ENCODE measurements around the gene HCRTR1. TPM values are rescaled to one million over a fixed set of nuclear protein-coding genes. Genes with fewer than 3 reads are reported as not detected.

The HCRTR1 gene
- total and polyA plus RNA-seq, 4 experiments from 2014 or later: not detected

DNA sequence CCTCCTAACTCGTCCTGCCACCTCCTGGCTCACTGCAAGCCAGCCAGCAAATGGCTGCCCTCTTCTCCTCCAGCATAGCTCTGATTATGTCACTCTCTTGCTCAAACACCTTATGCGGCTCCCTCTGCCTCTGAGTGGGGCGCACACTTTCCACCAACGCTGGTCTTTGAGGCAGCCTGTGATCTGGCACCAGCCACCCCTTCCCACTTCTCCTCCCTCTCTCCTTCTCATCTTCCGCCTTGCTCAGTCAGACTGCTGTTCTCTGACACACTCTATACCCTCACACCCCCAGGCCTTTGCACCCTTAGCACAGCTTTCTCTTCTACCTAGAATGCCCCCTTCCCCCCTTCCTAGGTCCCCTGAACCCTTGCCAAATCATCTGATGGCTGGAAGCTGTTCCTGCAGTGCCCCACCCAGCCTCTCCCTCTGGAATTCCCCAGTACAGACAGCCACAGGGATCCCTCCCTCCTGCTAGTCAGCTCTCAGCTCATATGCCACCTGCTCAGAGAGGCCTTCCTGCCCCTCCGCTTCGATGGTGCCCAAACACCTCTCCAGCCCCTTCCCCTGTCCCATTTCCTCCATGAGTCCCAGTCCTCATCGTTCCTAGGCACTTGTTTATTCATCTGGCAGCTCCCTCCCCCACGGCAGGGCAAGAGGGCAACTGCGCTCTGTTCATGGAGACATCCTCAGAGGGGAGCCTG is 48.9 kb downstream of the HCRTR1 start:
- intact Hi-C loops (cut with micrococcal nuclease): loop anchor here (2.0 kb wide), 1 partner anchor 78 kb away; no protein-coding TSS in a partner anchor

DNA sequence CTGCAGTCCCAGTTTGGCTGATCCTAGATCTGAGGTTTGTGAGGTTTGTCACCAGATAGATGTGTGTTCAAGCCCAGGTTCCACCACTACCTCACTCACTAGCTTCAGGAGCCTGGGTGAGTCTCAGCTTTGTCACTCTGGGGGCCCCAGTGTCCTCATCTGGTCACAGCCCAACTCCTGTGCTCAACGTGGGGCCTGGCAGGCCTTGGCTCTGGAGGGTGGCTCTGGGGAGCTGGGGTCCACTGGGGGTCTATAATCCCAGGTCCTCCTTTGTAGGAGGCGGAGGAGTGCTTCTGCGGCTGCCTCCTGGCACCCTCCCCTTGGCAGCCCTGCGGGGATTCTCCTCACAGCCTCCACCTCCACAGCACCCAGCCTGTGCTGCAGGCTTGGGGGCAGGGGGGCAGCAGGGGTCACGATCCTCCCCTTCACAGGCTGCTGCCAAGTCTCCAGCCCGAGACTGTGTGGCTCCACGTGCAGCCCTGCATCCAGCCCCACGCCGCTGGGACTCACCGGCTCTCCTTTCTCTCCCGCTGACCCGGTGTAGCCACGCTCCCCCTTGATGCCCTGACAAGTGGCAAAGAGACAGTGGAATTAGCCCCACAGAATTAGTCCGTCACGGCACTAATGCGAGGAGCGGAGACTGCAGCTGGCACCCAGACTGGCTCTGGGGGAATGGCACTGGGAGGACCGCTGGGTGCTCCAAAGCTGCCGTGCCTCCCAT is 49.7 kb downstream of the HCRTR1 start:
- Histone ChIP-seq H3K9me3 (ENCODE audit: control insufficient read depth in 1 of 2, low read length in 2 of 2) (no peaks in the 10 kb centered on the region), H3K4me1 (ENCODE audit: insufficient read depth, low read length) (peaks cover 11% of the 10 kb centered on the region), H3K27me3 (ENCODE audit: insufficient read depth, low read length) (peaks cover 5% of the 10 kb centered on the region), H3K4me3 (ENCODE audit: low read length in 2 of 2) (no peak overlapping the region), H3K27ac (ENCODE audit: low read depth, low read length) (no peak overlapping the region), H3K36me3 (ENCODE audit: insufficient read depth, low read length) (no peaks in the 10 kb centered on the region)
- intact Hi-C loops (cut with micrococcal nuclease): loop anchor here (2.0 kb wide), 1 partner anchor 78 kb away; no protein-coding TSS in a partner anchor
- Mint-ChIP-seq H3K27ac (no peak overlapping the region), H3K4me3 (no peak overlapping the region), H3K9me3 (peaks cover 0 to 1% (median 0%) of the 10 kb centered on the region in 8 donors), H3K27me3 (peaks cover 21 to 26% of the 10 kb centered on the region in 2 donors), H3K4me1 (peaks cover 5 to 13% (median 10%) of the 10 kb centered on the region in 4 donors), H3K36me3 (no peaks in the 10 kb centered on the region)
- ChIA-PET CTCF (ENCODE audit: partially characterized antibody) (interaction anchor here (1.4 to 7.5 kb wide), 2 partner anchors 123 to 387 kb away, joined by 3 to 126 read pairs; no protein-coding TSS in a partner anchor), POLR2A (ENCODE audit: partially characterized antibody) (no interaction called here)
- no peak for DNase-seq

More for the DNA sequence above, 48.9 kb downstream of the HCRTR1 start:
- Mint-ChIP-seq H3K4me1 (peaks cover 5 to 13% (median 10%) of the 10 kb centered on the region in 4 donors), H3K27me3 (peaks cover 21 to 24% of the 10 kb centered on the region in 2 donors), H3K27ac (peak overlapping the region in 3 of 7 donors; percentile 12 to 51 (median 35)), H3K4me3 (no peak overlapping the region), H3K9me3 (peaks cover 0 to 1% (median 0%) of the 10 kb centered on the region in 8 donors), H3K36me3 (no peaks in the 10 kb centered on the region)
- Histone ChIP-seq H3K4me1 (ENCODE audit: insufficient read depth, low read length) (peaks cover 11% of the 10 kb centered on the region), H3K27ac (ENCODE audit: low read depth, low read length) (no peak overlapping the region), H3K27me3 (ENCODE audit: insufficient read depth, low read length) (peaks cover 5% of the 10 kb centered on the region), H3K36me3 (ENCODE audit: insufficient read depth, low read length) (no peaks in the 10 kb centered on the region), H3K4me3 (ENCODE audit: low read length in 2 of 2) (no peak overlapping the region), H3K9me3 (ENCODE audit: control insufficient read depth in 1 of 2, low read length in 2 of 2) (no peaks in the 10 kb centered on the region)
- ChIA-PET CTCF (ENCODE audit: partially characterized antibody) (interaction anchor here (1.0 to 7.5 kb wide), 4 partner anchors 15 to 388 kb away, joined by 3 to 126 read pairs (median 4); no protein-coding TSS in a partner anchor), POLR2A (ENCODE audit: partially characterized antibody) (interaction anchor here (1.8 kb wide), 1 partner anchor 122 kb away, joined by 7 read pairs; no protein-coding TSS in a partner anchor)
- DNase-seq: peak in 1 of 5 donors; percentile 28

DNA sequence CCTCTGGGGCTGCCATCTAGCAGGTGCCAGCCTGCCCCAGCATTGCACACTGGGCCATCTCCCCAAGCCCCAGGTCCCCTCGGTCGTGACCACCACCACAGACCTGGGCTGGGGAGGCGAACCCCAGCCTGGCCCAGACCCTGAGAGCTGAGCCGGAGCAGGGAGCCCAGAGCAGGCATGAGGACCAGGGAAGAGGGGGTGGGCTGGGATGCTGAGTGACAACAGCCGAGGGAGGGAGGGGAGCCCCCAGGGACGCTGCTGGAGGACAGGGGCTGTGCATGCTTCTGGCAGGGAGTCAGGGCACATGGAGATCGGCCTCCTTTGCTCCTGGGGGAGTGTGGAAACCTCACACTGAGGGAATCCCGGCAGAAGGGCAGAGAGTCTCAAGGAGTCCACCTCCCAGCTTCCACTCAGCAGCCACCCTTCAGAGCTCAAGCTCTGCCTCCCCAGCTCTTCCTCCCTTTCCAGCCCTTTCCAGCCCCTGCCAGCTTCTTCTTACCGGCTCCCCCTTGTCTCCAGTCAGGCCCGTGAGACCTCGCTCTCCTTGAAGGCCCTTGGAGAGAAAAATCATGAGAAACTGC is 50.9 kb downstream of the HCRTR1 start:
- Histone ChIP-seq H3K4me1 (ENCODE audit: insufficient read depth, low read length) (peaks cover 11% of the 10 kb centered on the region), H3K4me3 (ENCODE audit: low read length in 2 of 2) (no peak overlapping the region), H3K9me3 (ENCODE audit: control insufficient read depth in 1 of 2, low read length in 2 of 2) (no peaks in the 10 kb centered on the region), H3K27me3 (ENCODE audit: insufficient read depth, low read length) (peaks cover 5% of the 10 kb centered on the region), H3K36me3 (ENCODE audit: insufficient read depth, low read length) (no peaks in the 10 kb centered on the region), H3K27ac (ENCODE audit: low read depth, low read length) (no peak overlapping the region)
- Mint-ChIP-seq H3K36me3 (no peaks in the 10 kb centered on the region), H3K4me1 (peaks cover 5 to 13% (median 10%) of the 10 kb centered on the region in 4 donors), H3K27me3 (peaks cover 19 to 24% of the 10 kb centered on the region in 2 donors), H3K9me3 (peaks cover 0 to 1% (median 0%) of the 10 kb centered on the region in 8 donors), H3K4me3 (no peak overlapping the region), H3K27ac (no peak overlapping the region)
- no peak for DNase-seq
- ChIA-PET POLR2A (ENCODE audit: partially characterized antibody) (no interaction called here), CTCF (ENCODE audit: partially characterized antibody) (interaction anchor here (1.7 kb wide), 1 partner anchor 121 kb away, joined by 4 read pairs; no protein-coding TSS in a partner anchor)
- intact Hi-C loops (cut with micrococcal nuclease): no loop called here

DNA sequence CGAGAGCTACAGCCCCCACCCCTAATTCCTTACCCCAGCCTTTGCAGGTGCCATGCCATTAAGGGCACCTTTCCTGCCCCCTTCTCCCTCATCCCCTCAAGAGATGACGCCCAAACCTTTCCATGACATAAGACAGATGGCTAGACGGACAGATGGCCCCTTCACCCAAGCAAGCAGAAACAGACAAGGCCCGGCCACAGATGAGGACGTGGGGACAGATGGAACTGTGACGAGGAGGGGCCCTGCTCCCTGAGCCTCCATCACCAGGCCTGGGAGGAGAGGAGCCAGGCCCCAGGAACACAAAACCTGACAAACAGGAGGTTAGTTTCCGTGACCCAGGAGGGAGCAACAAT is 51.9 kb downstream of the HCRTR1 start:
- DNase-seq: no peak
- Histone ChIP-seq H3K4me1 (ENCODE audit: insufficient read depth, low read length) (peaks cover 11% of the 10 kb centered on the region), H3K27ac (ENCODE audit: low read depth, low read length) (no peak overlapping the region), H3K27me3 (ENCODE audit: insufficient read depth, low read length) (peaks cover 5% of the 10 kb centered on the region), H3K36me3 (ENCODE audit: insufficient read depth, low read length) (no peaks in the 10 kb centered on the region), H3K9me3 (ENCODE audit: control insufficient read depth in 1 of 2, low read length in 2 of 2) (no peaks in the 10 kb centered on the region), H3K4me3 (ENCODE audit: low read length in 2 of 2) (no peak overlapping the region)
- intact Hi-C loops (cut with micrococcal nuclease): no loop called here
- ChIA-PET POLR2A (ENCODE audit: partially characterized antibody) (no interaction called here), CTCF (ENCODE audit: partially characterized antibody) (interaction anchor here (1.7 kb wide), 1 partner anchor 120 kb away, joined by 4 read pairs; no protein-coding TSS in a partner anchor)
- H3K27ac Mint-ChIP-seq: peak overlapping the region in 1 of 7 donors; percentile 30
- H3K4me1 Mint-ChIP-seq: peaks cover 5 to 13% (median 10%) of the 10 kb centered on the region in 4 donors
- peaks cover 17 to 20% of the 10 kb centered on the region in 2 donors for H3K27me3 Mint-ChIP-seq
- peaks cover 0 to 1% (median 0%) of the 10 kb centered on the region in 8 donors for H3K9me3 Mint-ChIP-seq
- H3K4me3 Mint-ChIP-seq: peak overlapping the region in 3 of 8 donors; percentile 22 to 49 (median 41)
- H3K36me3 Mint-ChIP-seq: no peaks in the 10 kb centered on the region

DNA sequence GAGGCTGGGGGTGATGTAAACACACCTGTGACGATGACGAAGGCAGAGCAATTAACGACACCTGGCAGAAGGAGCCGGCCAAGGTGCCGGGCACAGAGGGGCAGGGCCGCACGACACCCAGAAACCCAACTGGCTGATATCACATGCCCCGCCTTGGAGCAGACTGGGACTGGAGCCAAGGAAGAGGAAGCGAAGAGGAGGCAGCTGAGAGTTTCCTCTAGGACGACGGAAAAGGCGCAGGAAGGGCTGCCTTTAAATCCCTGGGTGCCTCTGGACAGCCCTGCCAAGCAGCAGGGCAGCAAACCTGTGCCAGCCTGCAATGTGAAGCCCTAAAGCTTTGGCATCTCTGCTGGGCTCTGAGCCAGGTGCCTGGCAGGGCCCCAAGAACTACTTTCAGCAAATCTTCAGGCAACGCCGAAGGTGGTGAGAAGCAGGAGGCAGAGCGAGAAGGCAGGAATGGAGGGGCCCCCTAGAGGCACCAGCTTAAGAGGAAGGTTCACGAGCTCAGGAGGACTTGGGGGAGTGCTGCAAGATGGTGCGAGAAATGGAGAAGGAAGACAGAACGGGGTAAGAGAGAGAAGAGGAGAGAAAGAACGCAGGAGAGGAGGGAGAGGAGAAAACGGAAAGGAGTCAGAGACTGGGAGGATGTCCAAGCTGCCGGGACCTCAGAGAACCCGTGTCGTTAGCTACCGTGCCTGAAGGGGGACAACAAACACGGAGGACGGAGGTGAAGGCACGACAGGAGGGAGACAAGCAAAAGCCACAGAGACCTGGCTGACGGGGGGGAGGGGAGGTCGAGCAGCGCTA is 52.5 kb downstream of the HCRTR1 start:
- intact Hi-C loops (cut with micrococcal nuclease): no loop called here
- no peak overlapping the region for H3K4me3 ChIP-seq (ENCODE audit: low read length in 2 of 2)
- H3K27me3 Mint-ChIP-seq: peaks cover 17 to 20% of the 10 kb centered on the region in 2 donors

DNA sequence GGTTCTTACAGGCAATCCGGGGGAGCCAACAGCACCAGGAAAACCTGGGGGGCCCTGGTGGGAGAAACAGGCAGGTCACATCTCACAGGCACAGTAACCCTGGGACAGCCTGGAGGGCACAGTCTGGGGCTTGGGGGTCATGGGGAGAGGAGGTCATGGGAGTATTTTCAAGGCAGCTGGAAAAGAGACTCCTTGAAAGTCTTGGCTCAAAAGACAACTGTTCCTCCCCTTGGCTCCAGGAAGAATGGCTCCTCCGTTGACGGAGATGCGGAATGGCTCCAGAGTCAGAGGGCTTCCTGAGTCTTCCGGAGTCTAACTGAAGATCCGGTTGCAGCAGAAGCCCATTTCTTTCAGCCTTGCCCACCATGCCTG is 53.1 kb downstream of the HCRTR1 start:
- peak overlapping the region in 4 of 8 donors; percentile 56 to 75 (median 68) for H3K4me3 Mint-ChIP-seq
- no peak overlapping the region for H3K4me3 ChIP-seq (ENCODE audit: low read length in 2 of 2)
- no peak for DNase-seq
- peaks cover 5 to 13% (median 10%) of the 10 kb centered on the region in 4 donors for H3K4me1 Mint-ChIP-seq
- no peaks in the 10 kb centered on the region for H3K9me3 ChIP-seq (ENCODE audit: control insufficient read depth in 1 of 2, low read length in 2 of 2)
- H3K27me3 ChIP-seq (ENCODE audit: insufficient read depth, low read length): peaks cover 5% of the 10 kb centered on the region
- ChIA-PET POLR2A (ENCODE audit: partially characterized antibody) (no interaction called here), CTCF (ENCODE audit: partially characterized antibody) (interaction anchor here (1.2 kb wide), 1 partner anchor 9 kb away, joined by 3 read pairs; no protein-coding TSS in a partner anchor)
- H3K4me1 ChIP-seq (ENCODE audit: insufficient read depth, low read length): peaks cover 11% of the 10 kb centered on the region
- no peaks in the 10 kb centered on the region for H3K36me3 Mint-ChIP-seq
- peaks cover 17 to 20% of the 10 kb centered on the region in 2 donors for H3K27me3 Mint-ChIP-seq
- no peaks in the 10 kb centered on the region for H3K36me3 ChIP-seq (ENCODE audit: insufficient read depth, low read length)
- no peak overlapping the region for H3K27ac Mint-ChIP-seq
- H3K9me3 Mint-ChIP-seq: peaks cover 0 to 1% (median 0%) of the 10 kb centered on the region in 8 donors
- H3K27ac ChIP-seq (ENCODE audit: low read depth, low read length): no peak overlapping the region
- intact Hi-C loops (cut with micrococcal nuclease): no loop called here

More for the DNA sequence above, 52.5 kb downstream of the HCRTR1 start:
- peaks cover 11% of the 10 kb centered on the region for H3K4me1 ChIP-seq (ENCODE audit: insufficient read depth, low read length)
- H3K36me3 ChIP-seq (ENCODE audit: insufficient read depth, low read length): no peaks in the 10 kb centered on the region
- CTCF ChIA-PET (ENCODE audit: partially characterized antibody): interaction anchor here (1.2 to 1.7 kb wide), 2 partner anchors 9 to 119 kb away, joined by 3 to 4 read pairs; no protein-coding TSS in a partner anchor
- H3K27ac Mint-ChIP-seq: peak overlapping the region in 4 of 7 donors; percentile 30 to 83 (median 60)
- H3K27ac ChIP-seq (ENCODE audit: low read depth, low read length): no peak overlapping the region
- no peaks in the 10 kb centered on the region for H3K36me3 Mint-ChIP-seq
- peak in 4 of 5 donors; percentile 18 to 42 (median 25) for DNase-seq
- H3K9me3 Mint-ChIP-seq: peaks cover 0 to 1% (median 0%) of the 10 kb centered on the region in 8 donors
- POLR2A ChIA-PET (ENCODE audit: partially characterized antibody): no interaction called here
- peaks cover 5% of the 10 kb centered on the region for H3K27me3 ChIP-seq (ENCODE audit: insufficient read depth, low read length)
- H3K9me3 ChIP-seq (ENCODE audit: control insufficient read depth in 1 of 2, low read length in 2 of 2): no peaks in the 10 kb centered on the region
- H3K4me3 Mint-ChIP-seq: peak overlapping the region in 7 of 8 donors; percentile 35 to 77 (median 66)
- peaks cover 5 to 13% (median 10%) of the 10 kb centered on the region in 4 donors for H3K4me1 Mint-ChIP-seq
